ENCODE data around the gene ZSWIM3.

GRCh38 chr20:45852326-45852725 is 5.1 kb upstream of the ZSWIM3 start:
- TF ChIP-seq POLR2AphosphoS5 (IDR thresholded peaks at IDR 0.05) = no peak
- TF ChIP-seq CTCF (IDR thresholded peaks at IDR 0.05) = no peak

Measured in esophagus muscularis mucosa (tissue), 3 donors.